B cell (primary cell): ENCODE results near the gene AMPH. TPM values are rescaled to one million over a fixed set of nuclear protein-coding genes. Genes with fewer than 3 reads are reported as not detected.

ENCODE experiments used
- ATAC-seq: fragments of 200-7000 bp; cut with Tn5 transposase; one replicate; pipeline ENCODE4 v1.10.0; 2021; ENCODE audit warnings: low read depth, mild to moderate bottlenecking, moderate number of reproducible peaks, moderate library complexity
- CTCF ChIA-PET: fragments of 350-600 bp; sonication (Branson Sonifier 250); formaldehyde crosslinking; loops from one replicate; lab custom pipeline; 2021; ENCODE audit warnings: antibody characterized with exemption, inconsistent platforms; lab: Charles Lee
- POLR2A ChIA-PET: fragments of 350-600 bp; sonication (Branson Sonifier 250); formaldehyde crosslinking; loops from one replicate; lab custom pipeline; 2021; ENCODE audit warnings: antibody characterized with exemption; lab: Charles Lee
- DNase-seq: peaks from one replicate; pipeline ENCODE4 v3.0.0; 2013
- H2AFZ ChIP-seq: 2 replicates; pipeline ENCODE4 v1.6.1; 2012; ENCODE audit warnings: mild to moderate bottlenecking, low read depth, low read length; ENCODE audit not compliant: insufficient read depth, poor library complexity, severe bottlenecking
- H3K27ac ChIP-seq, 2 donors: 1 replicate in 1 of 2; 2 replicates in 1 of 2; pipeline ENCODE4 v1.5.1; 2012 to 2013; ENCODE audit warnings: low read length in 2 of 2, mild to moderate bottlenecking in 2 of 2, moderate library complexity in 1 of 2
- H3K27me3 ChIP-seq, 4 experiments: fragments of 200-600 bp in 1 of 4; sonication (generic) in 1 of 4; replicated peaks in 1 of 4; 1 replicate in 2 of 4; 2 replicates in 2 of 4; pipeline versions ENCODE4 v1.6.1 to v1.7.0; 2013 to 2016; ENCODE audit warnings: low read length in 3 of 4, mild to moderate bottlenecking in 2 of 4, mixed read lengths in 1 of 4, moderate library complexity in 1 of 4; ENCODE audit not compliant: insufficient read depth in 4 of 4, control insufficient read depth in 3 of 4; ENCODE audit errors: control extremely low read depth in 1 of 4
- H3K36me3 ChIP-seq, 2 experiments: replicated peaks in 1 of 2; 1 replicate in 1 of 2; 2 replicates in 1 of 2; pipeline versions ENCODE4 v1.6.1 to v1.7.1; 2013; ENCODE audit warnings: low read length in 1 of 2; ENCODE audit not compliant: insufficient read depth in 2 of 2, control insufficient read depth in 1 of 2; ENCODE audit errors: control extremely low read depth in 1 of 2, extremely low read depth in 1 of 2
- H3K4me1 ChIP-seq, 2 donors: fragments of 200-600 bp in 1 of 2; sonication (generic) in 1 of 2; 1 replicate in 1 of 2; 2 replicates in 1 of 2; pipeline versions ENCODE4 v1.5.1 to v1.6.1; 2013 to 2017; ENCODE audit warnings: low read length in 2 of 2; ENCODE audit not compliant: control insufficient read depth in 2 of 2, insufficient read depth in 2 of 2
- H3K4me2 ChIP-seq: replicated peaks from 2 replicates; pipeline ENCODE3; 2012; ENCODE audit warnings: mild to moderate bottlenecking, low read depth, low read length; ENCODE audit not compliant: poor library complexity, severe bottlenecking
- H3K4me3 ChIP-seq, 5 experiments: fragments of 200-600 bp in 1 of 5; sonication (generic) in 1 of 5; 1 replicate in 3 of 5; 2 replicates in 2 of 5; pipeline versions ENCODE4 v1.5.1 to v1.7.0; 2011 to 2016; ENCODE audit warnings: low read length in 4 of 5, mild to moderate bottlenecking in 4 of 5, low read depth in 2 of 5, control low read depth in 1 of 5, moderate library complexity in 1 of 5; ENCODE audit not compliant: insufficient read depth in 1 of 5; ENCODE audit errors: control extremely low read depth in 1 of 5, extremely low read depth in 1 of 5
- H3K79me2 ChIP-seq: fragments of 200-600 bp; sonication (generic); one replicate; pipeline ENCODE4 v1.6.0; 2016; ENCODE audit warnings: low read length; ENCODE audit not compliant: control insufficient read depth, insufficient read depth
- H3K9ac ChIP-seq: fragments of 200-600 bp; sonication (generic); 2 replicates; pipeline ENCODE4 v1.6.1; 2017; ENCODE audit warnings: mild to moderate bottlenecking, low read length, moderate library complexity
- H3K9me3 ChIP-seq, 3 donors: one replicate each; pipeline versions ENCODE4 v1.6.1 to v1.7.1; 2013; ENCODE audit warnings: low read length in 2 of 3; ENCODE audit not compliant: control insufficient read depth in 2 of 3, insufficient read depth in 1 of 3; ENCODE audit errors: control extremely low read depth in 1 of 3
- H4K20me1 ChIP-seq: 2 replicates; pipeline ENCODE4 v1.6.0; 2012; ENCODE audit warnings: mild to moderate bottlenecking, low read length; ENCODE audit not compliant: insufficient read depth, control insufficient read depth, poor library complexity, severe bottlenecking
- H3K27ac Mint-ChIP-seq: one replicate; pipeline ENCODE4 v1.8.0; 2021; ENCODE audit warnings: mixed read lengths
- H3K27me3 Mint-ChIP-seq: one replicate; pipeline ENCODE4 v1.8.0; 2021; ENCODE audit warnings: mixed read lengths
- H3K4me1 Mint-ChIP-seq: one replicate; pipeline ENCODE4 v1.8.0; 2021; ENCODE audit warnings: mixed read lengths
- H3K4me3 Mint-ChIP-seq: one replicate; pipeline ENCODE4 v1.8.0; 2021; ENCODE audit warnings: mixed read lengths
- H3K9me3 Mint-ChIP-seq: one replicate; pipeline ENCODE4 v1.8.0; 2022; ENCODE audit warnings: mixed read lengths; ENCODE audit not compliant: insufficient read depth
- CTCF ChIP-seq: fragments of 200-600 bp; IDR thresholded peaks from one replicate; pipeline ENCODE4 v1.8.0; 2022; ENCODE audit warnings: antibody characterized with exemption, mild to moderate bottlenecking
- EZH2 ChIP-seq: IDR thresholded peaks from 2 replicates; pipeline ENCODE4 v1.6.1; 2012; ENCODE audit warnings: borderline replicate concordance, low read depth, mild to moderate bottlenecking, moderate library complexity, low read length; ENCODE audit not compliant: insufficient read depth, poor library complexity, severe bottlenecking
- WGBS: methylation state at CpG from one replicate; pipeline ENCODE4 v1.1.5; 2013; ENCODE audit warnings: missing lambda C conversion rate; ENCODE audit not compliant: insufficient coverage; 5-methylcytosine and 5-hydroxymethylcytosine counted together
- intact Hi-C: fragments of 100-400 bp; cut with micrococcal nuclease; formaldehyde crosslinking; loops from one replicate; pipeline ENCODE4 v1.10.0; 2022
- polyA plus RNA-seq: library from polyadenylated mRNA; depleted of rRNA; stranded (reverse); fragments of >200 nt; gene quantifications from 2 replicates; pipeline ENCODE4 v1.2.3, GENCODE V29; 2012
- total RNA-seq, 2 donors: library from RNA; stranded (reverse); fragments of 120-200 nt in 1 of 2; gene quantifications; 1 replicate in 1 of 2; 2 replicates in 1 of 2; pipeline versions ENCODE4 v1.2.3 to v1.2.4, GENCODE V29; 2013 to 2022

Gene AMPH
- total and polyA plus RNA-seq, 2 donors (not counting 1 experiment from before 2014, with no cell fraction given): not detected

- H3K9ac ChIP-seq: no peak overlapping the region
- H3K27me3 Mint-ChIP-seq: peaks cover 5% of the 10 kb centered on the region
- no peak overlapping the region for H2AFZ ChIP-seq
- no peak overlapping the region for H3K4me3 Mint-ChIP-seq
- ATAC-seq: no peak
- peaks cover 18% of the 10 kb centered on the region for H3K4me1 Mint-ChIP-seq
- WGBS: 100% methylated on average over 4 of the region's 5 CpGs
- no peaks in the 10 kb centered on the region for H3K27me3 ChIP-seq
- H3K4me2 ChIP-seq: no peak overlapping the region
- H4K20me1 ChIP-seq: no peaks in the 10 kb centered on the region
- H3K9me3 ChIP-seq: no peaks in the 10 kb centered on the region
- TF ChIP-seq CTCF (no peak), EZH2 (no peak)
- peaks cover 5% of the 10 kb centered on the region for H3K9me3 Mint-ChIP-seq
- no peak overlapping the region for H3K4me3 ChIP-seq
- ChIA-PET CTCF (interaction anchor here (0.7 to 1.5 kb wide), 3 partner anchors 9 to 271 kb away, joined by 3 to 5 read pairs (median 3); no protein-coding TSS in a partner anchor), POLR2A (no interaction called here)
- intact Hi-C loops: no loop called here
- no peaks in the 10 kb centered on the region for H3K36me3 ChIP-seq
- H3K4me1 ChIP-seq: peaks cover 16 to 21% of the 10 kb centered on the region in 2 donors
- no peaks in the 10 kb centered on the region for H3K79me2 ChIP-seq
- H3K27ac ChIP-seq: no peak overlapping the region
- no peak overlapping the region for H3K27ac Mint-ChIP-seq
- no peak for DNase-seq
Observed at GRCh38 chr7:38669965-38670520, 38.9 kb upstream of the AMPH start.

- ChIA-PET POLR2A (no interaction called here), CTCF (interaction anchor here (0.7 kb wide), 1 partner anchor 729 kb away, joined by 3 read pairs; no protein-coding TSS in a partner anchor)
- H3K4me2 ChIP-seq: no peak overlapping the region
- Mint-ChIP-seq H3K4me3 (no peak overlapping the region), H3K9me3 (peaks cover 5% of the 10 kb centered on the region), H3K27me3 (peaks cover 27% of the 10 kb centered on the region), H3K4me1 (no peaks in the 10 kb centered on the region), H3K27ac (no peak overlapping the region)
- no peaks in the 10 kb centered on the region for H3K79me2 ChIP-seq
- no peaks in the 10 kb centered on the region for H3K4me1 ChIP-seq
- no peak overlapping the region for H3K27ac ChIP-seq
- H4K20me1 ChIP-seq: no peaks in the 10 kb centered on the region
- H3K9ac ChIP-seq: no peak overlapping the region
- no peak overlapping the region for H3K4me3 ChIP-seq
- H2AFZ ChIP-seq: no peak overlapping the region
- no peak for DNase-seq
- WGBS: 89% methylated on average over 3 of the region's 7 CpGs
- TF ChIP-seq CTCF: no peak
- no peak for TF ChIP-seq EZH2
- no peaks in the 10 kb centered on the region for H3K27me3 ChIP-seq
- intact Hi-C loops: no loop called here
- no peaks in the 10 kb centered on the region for H3K36me3 ChIP-seq
- no peak for ATAC-seq
- no peaks in the 10 kb centered on the region for H3K9me3 ChIP-seq
Observed at GRCh38 chr7:38664972-38665371, 33.8 kb upstream of the AMPH start.
